ENCODE measurements around the gene EIF2S3B.

EIF2S3B gene

GRCh38 chr12:10554756-10555481, 49.2 kb downstream of the EIF2S3B start:
- DNase-seq: no peak

- DNase-seq: no peak
Observed at GRCh38 chr12:10557329-10557728, 51.6 kb downstream of the EIF2S3B start.

- no peak for DNase-seq
Observed at GRCh38 chr12:10557766-10558165, 52.1 kb downstream of the EIF2S3B start.
